ENCODE measurements around the gene PARVA.

DNA sequence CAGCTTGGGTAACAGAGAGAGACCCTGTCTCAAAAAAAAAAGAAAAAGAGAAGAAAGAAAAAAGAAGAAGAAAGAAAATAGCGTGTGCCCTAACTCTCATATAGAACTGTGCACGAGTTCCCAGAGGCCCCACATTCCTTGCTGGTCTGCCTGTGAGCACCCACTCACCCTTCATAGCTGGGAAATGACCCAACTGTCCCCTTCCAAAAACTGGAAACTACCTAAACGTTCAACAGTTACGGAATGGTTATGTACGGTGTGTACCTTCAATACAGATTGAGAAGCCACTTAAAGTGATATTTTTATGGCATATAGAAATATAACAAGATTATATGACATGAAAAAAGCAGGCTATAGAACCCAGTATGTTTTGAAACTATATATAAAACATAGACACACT, 82.0 kb downstream of the PARVA start:
- TF ChIP-seq POLR2AphosphoS5 (IDR thresholded peaks at IDR 0.05; ENCODE audit: low read depth, low read length), result no peak
- no peak for TF ChIP-seq TAF1 (IDR thresholded peaks at IDR 0.05; ENCODE audit: low read depth, low read length)
- no peak for TF ChIP-seq POLR2A (IDR thresholded peaks at IDR 0.05; ENCODE audit: low read depth, low read length)
- no peak for TF ChIP-seq POU2F2 (IDR thresholded peaks at IDR 0.05; ENCODE audit: low read depth, low read length)
- TF ChIP-seq PAX5 (IDR thresholded peaks at IDR 0.05; ENCODE audit: insufficient read depth, low read length, severe bottlenecking), result no peak

Measured in GM12891 (cell line).